ENCODE results near the gene PDE6A.

Gene PDE6A

GRCh38 chr5:149833116-149833827 lies 111.3 kb downstream of the PDE6A start:
- no peak for DNase-seq

- no peak for DNase-seq
Observed at GRCh38 chr5:149832636-149833035, 112.0 kb downstream of the PDE6A start.

- DNase-seq, result no peak
Observed at GRCh38 chr5:149831492-149831891, 113.1 kb downstream of the PDE6A start.

GRCh38 chr5:149830579-149830978 lies 114.0 kb downstream of the PDE6A start:
- no peak for DNase-seq

- no peak for DNase-seq
Observed at GRCh38 chr5:149829954-149830353, 114.6 kb downstream of the PDE6A start.

- DNase-seq, result peak; percentile 89
Observed at GRCh38 chr5:149828161-149829011, 116.2 kb downstream of the PDE6A start.

GRCh38 chr5:149827546-149827945 lies 117.0 kb downstream of the PDE6A start:
- no peak for DNase-seq

GRCh38 chr5:149827086-149827485 lies 117.5 kb downstream of the PDE6A start:
- DNase-seq, result no peak

GRCh38 chr5:149826574-149826973 lies 118.0 kb downstream of the PDE6A start:
- no peak for DNase-seq

- no peak for DNase-seq
Observed at GRCh38 chr5:149824846-149825245, 119.7 kb downstream of the PDE6A start.

- DNase-seq, result no peak
Observed at GRCh38 chr5:149824120-149824519, 120.5 kb downstream of the PDE6A start.

GRCh38 chr5:149823375-149823774 lies 121.2 kb downstream of the PDE6A start:
- no peak for DNase-seq

GRCh38 chr5:149822301-149822700 lies 122.3 kb downstream of the PDE6A start:
- no peak for DNase-seq

- DNase-seq, result no peak
Observed at GRCh38 chr5:149820536-149821510, 123.8 kb downstream of the PDE6A start.

- no peak for DNase-seq
Observed at GRCh38 chr5:149820012-149820411, 124.6 kb downstream of the PDE6A start.

- no peak for DNase-seq
Observed at GRCh38 chr5:149818116-149818515, 126.5 kb downstream of the PDE6A start.

GRCh38 chr5:149817539-149818060 lies 127.0 kb downstream of the PDE6A start:
- no peak for DNase-seq

GRCh38 chr5:149816661-149817060 lies 127.9 kb downstream of the PDE6A start:
- DNase-seq, result no peak

GRCh38 chr5:149811453-149811852 lies 133.1 kb downstream of the PDE6A start:
- DNase-seq, result no peak

GRCh38 chr5:149810856-149811255 lies 133.7 kb downstream of the PDE6A start:
- no peak for DNase-seq

- DNase-seq, result peak; percentile 86
Observed at GRCh38 chr5:149809931-149810691, 134.5 kb downstream of the PDE6A start.
